ENCODE results near the gene GAMT. TPM values are rescaled to one million over a fixed set of nuclear protein-coding genes. Genes with fewer than 3 reads are reported as not detected.
"Not testable (repeated sequence)": the region's sequence is repeated elsewhere in the genome, so short reads cannot be mapped to it uniquely, and the experiment has no call there.

Gene GAMT
- total RNA-seq, 1 donor from 2014 or later = 7.8 TPM

- no peak for TF ChIP-seq CTCF (IDR thresholded peaks at IDR 0.05)
- H3K9me3 ChIP-seq = no peaks in the 10 kb centered on the region
- H3K27me3 ChIP-seq (ENCODE audit: low read depth) = peaks cover 59% of the 10 kb centered on the region
- DNase-seq (no peak), ATAC-seq (peak; percentile 26 to 30)
- H3K36me3 ChIP-seq = peaks cover 21% of the 10 kb centered on the region
- intact Hi-C loops (cut with DNase I) = no loop called here
- H3K4me3 ChIP-seq = peak overlapping the region; percentile 55
- peaks cover 22% of the 10 kb centered on the region for H3K4me1 ChIP-seq
- no peak overlapping the region for H3K27ac ChIP-seq
Measured at GRCh38 chr19:1445932-1446712, 44.8 kb upstream of the GAMT start.

- Histone ChIP-seq H3K36me3 (peaks cover 29% of the 10 kb centered on the region), H3K27ac (no peak overlapping the region), H3K9me3 (no peaks in the 10 kb centered on the region), H3K27me3 (ENCODE audit: low read depth) (peaks cover 51% of the 10 kb centered on the region), H3K4me3 (peak overlapping the region; percentile 55), H3K4me1 (peaks cover 22% of the 10 kb centered on the region)
- ATAC-seq (peak; percentile 92 to 94), DNase-seq (peak; percentile 83)
- TF ChIP-seq CTCF (IDR thresholded peaks at IDR 0.05) = peak; percentile 93
- intact Hi-C loops (cut with DNase I) = no loop called here
Measured at GRCh38 chr19:1445185-1445931, 44.0 kb upstream of the GAMT start.

GRCh38 chr19:1441677-1442438, 40.5 kb upstream of the GAMT start:
- H3K4me3 ChIP-seq = no peak overlapping the region
- H3K27me3 ChIP-seq (ENCODE audit: low read depth) = peaks cover 16% of the 10 kb centered on the region
- no peak for ATAC-seq
- H3K9me3 ChIP-seq = no peaks in the 10 kb centered on the region
- H3K36me3 ChIP-seq = peaks cover 41% of the 10 kb centered on the region
- peaks cover 41% of the 10 kb centered on the region for H3K4me1 ChIP-seq
- intact Hi-C loops (cut with DNase I) = no loop called here
- peak; percentile 46 for DNase-seq
- TF ChIP-seq CTCF (IDR thresholded peaks at IDR 0.05) = no peak
- no peak overlapping the region for H3K27ac ChIP-seq

- peaks cover 8% of the 10 kb centered on the region for H3K27me3 ChIP-seq (ENCODE audit: low read depth)
- peak; percentile 40 for DNase-seq
- peaks cover 41% of the 10 kb centered on the region for H3K36me3 ChIP-seq
- ATAC-seq = no peak
- peaks cover 34% of the 10 kb centered on the region for H3K4me1 ChIP-seq
- H3K9me3 ChIP-seq = no peaks in the 10 kb centered on the region
- no peak for TF ChIP-seq CTCF (IDR thresholded peaks at IDR 0.05)
- no peak overlapping the region for H3K4me3 ChIP-seq
- intact Hi-C loops (cut with DNase I) = no loop called here
- H3K27ac ChIP-seq = no peak overlapping the region
Measured at GRCh38 chr19:1441022-1441426, 39.7 kb upstream of the GAMT start.

- peaks cover 1% of the 10 kb centered on the region for H3K27me3 ChIP-seq (ENCODE audit: low read depth)
- intact Hi-C loops (cut with DNase I) = no loop called here
- ATAC-seq (no peak), DNase-seq (no peak)
- peaks cover 45% of the 10 kb centered on the region for H3K36me3 ChIP-seq
- no peak for TF ChIP-seq CTCF (IDR thresholded peaks at IDR 0.05)
- H3K4me3 ChIP-seq = no peak overlapping the region
- H3K4me1 ChIP-seq = peaks cover 28% of the 10 kb centered on the region
- no peak overlapping the region for H3K27ac ChIP-seq
- no peaks in the 10 kb centered on the region for H3K9me3 ChIP-seq
Measured at GRCh38 chr19:1440418-1440801, 39.1 kb upstream of the GAMT start.

GRCh38 chr19:1439525-1440417, 38.4 kb upstream of the GAMT start:
- ATAC-seq; H3K27me3 ChIP-seq (ENCODE audit: low read depth); H3K27ac ChIP-seq; intact Hi-C loops (cut with DNase I); H3K9me3 ChIP-seq: not testable (repeated sequence)
- Histone ChIP-seq H3K4me3 (peak overlapping the region; percentile 98), H3K4me1 (peaks cover 21% of the 10 kb centered on the region), H3K36me3 (peaks cover 51% of the 10 kb centered on the region)
- peak; percentile 45 for DNase-seq

All from lower lobe of right lung (tissue), 2 donors.